ENCODE results near the gene DAB1.

GRCh38 chr1:57467830-57468229, 44.0 kb upstream of the DAB1 start:
- TF ChIP-seq CTCF (IDR thresholded peaks at IDR 0.05; ENCODE audit: poor library complexity, severe bottlenecking), result no peak
- no peak for TF ChIP-seq RAD21 (conservative IDR thresholded peaks at IDR 0.05)

Data from neural cell (in vitro differentiated cells).